Brain pericyte (primary cell): ENCODE results near the gene MTF1.
"Not testable (repeated sequence)": the region's sequence is repeated elsewhere in the genome, so short reads cannot be mapped to it uniquely, and the experiment has no call there.

Experiments used
- DNase-seq: peaks from one replicate; pipeline ENCODE4 v3.0.0-alpha.2; 2012; ENCODE audit warnings: low read depth, low spot score

MTF1 gene

GRCh38 chr1:37794372-37795339 is 64.7 kb downstream of the MTF1 start:
- no peak for DNase-seq

GRCh38 chr1:37793773-37794371 is 65.5 kb downstream of the MTF1 start, which contains the start of gene MANEAL:
Gene MANEAL, plus strand, starts transcription at chr1:37793847. Its CDS starts 336 bp downstream, at chr1:37794183.
- DNase-seq, result no peak

- DNase-seq, result no peak
These were observed 66.3 kb downstream of the MTF1 start for GRCh38 chr1:37792943-37793686.

GRCh38 chr1:37782491-37782890 is 76.9 kb downstream of the MTF1 start:
- no peak for DNase-seq

GRCh38 chr1:37778654-37779053 is 80.7 kb downstream of the MTF1 start:
- no peak for DNase-seq

GRCh38 chr1:37776946-37777516 is 82.4 kb downstream of the MTF1 start:
- no peak for DNase-seq

- not testable (repeated sequence) for DNase-seq
These were observed 88.0 kb downstream of the MTF1 start for GRCh38 chr1:37771440-37771839.

GRCh38 chr1:37767488-37767887 is 91.9 kb downstream of the MTF1 start:
- no peak for DNase-seq

GRCh38 chr1:37765916-37766664 is 93.3 kb downstream of the MTF1 start:
- no peak for DNase-seq

GRCh38 chr1:37764888-37765441 is 94.4 kb downstream of the MTF1 start, which contains the start of gene EPHA10:
Gene EPHA10, minus strand, starts transcription at chr1:37765120. Its CDS starts 54 bp downstream, at chr1:37765066.
- DNase-seq, result no peak

GRCh38 chr1:37764414-37764825 is 95.0 kb downstream of the MTF1 start:
- DNase-seq, result no peak

GRCh38 chr1:37763791-37764413 is 95.5 kb downstream of the MTF1 start:
- DNase-seq, result no peak

GRCh38 chr1:37762516-37762915 is 96.9 kb downstream of the MTF1 start:
- DNase-seq, result no peak

- no peak for DNase-seq
These were observed 97.8 kb downstream of the MTF1 start for GRCh38 chr1:37761416-37762095.
